CD14-positive monocyte (primary cell): ENCODE measurements around the gene TSHZ2. TPM values are rescaled to one million over a fixed set of nuclear protein-coding genes. Genes with fewer than 3 reads are reported as not detected.

ENCODE experiments used
- DNase-seq, 3 donors: peaks; one replicate each; pipeline ENCODE4 v3.0.0-alpha.2; 2011 to 2022
- H2AFZ ChIP-seq: 2 replicates; pipeline ENCODE4 v1.6.0; 2012; ENCODE audit warnings: mild to moderate bottlenecking, low read depth, low read length, inconsistent platforms; ENCODE audit not compliant: insufficient read depth, poor library complexity, severe bottlenecking
- H3K27ac ChIP-seq, 2 donors: 1 replicate in 1 of 2; 2 replicates in 1 of 2; pipeline ENCODE4 v1.5.1; 2012 to 2013; ENCODE audit warnings: low read length in 2 of 2, control low read depth in 1 of 2, inconsistent platforms in 1 of 2, low read depth in 1 of 2, mild to moderate bottlenecking in 1 of 2
- H3K27me3 ChIP-seq, 2 donors: one replicate each; pipeline versions ENCODE4 v1.6.0 to v1.6.1; 2011 to 2013; ENCODE audit warnings: low read length in 2 of 2; ENCODE audit not compliant: control insufficient read depth in 2 of 2, insufficient read depth in 2 of 2
- H3K36me3 ChIP-seq, 2 donors: replicated peaks in 1 of 2; 1 replicate in 1 of 2; 2 replicates in 1 of 2; pipeline versions ENCODE4 v1.5.1 to v1.6.1; 2012 to 2013; ENCODE audit warnings: low read length in 2 of 2, control low read depth in 1 of 2, inconsistent platforms in 1 of 2, mild to moderate bottlenecking in 1 of 2; ENCODE audit not compliant: insufficient read depth in 2 of 2, control insufficient read depth in 1 of 2
- H3K4me1 ChIP-seq, 2 donors: 1 replicate in 1 of 2; 2 replicates in 1 of 2; pipeline versions ENCODE4 v1.5.1 to v1.6.1; 2012 to 2013; ENCODE audit warnings: low read length in 2 of 2, control low read depth in 1 of 2, inconsistent platforms in 1 of 2, mild to moderate bottlenecking in 1 of 2, moderate library complexity in 1 of 2; ENCODE audit not compliant: insufficient read depth in 2 of 2, control insufficient read depth in 1 of 2
- H3K4me2 ChIP-seq: replicated peaks from 2 replicates; pipeline ENCODE3; 2012; ENCODE audit warnings: low read length, moderate library complexity, mild to moderate bottlenecking; ENCODE audit not compliant: poor library complexity, severe bottlenecking; ENCODE audit errors: extremely low read depth
- H3K4me3 ChIP-seq, 3 experiments: fragments of 200-600 bp in 1 of 3; sonication (generic) in 1 of 3; replicated peaks in 1 of 3; 1 replicate in 2 of 3; 2 replicates in 1 of 3; pipeline ENCODE4 v1.5.1; 2011 to 2013; ENCODE audit warnings: low read length in 3 of 3, mild to moderate bottlenecking in 3 of 3, control low read depth in 2 of 3, low read depth in 2 of 3, inconsistent platforms in 1 of 3, moderate library complexity in 1 of 3
- H3K79me2 ChIP-seq: 2 replicates; pipeline ENCODE4 v1.6.0; 2012; ENCODE audit warnings: mild to moderate bottlenecking, control low read depth, inconsistent platforms, low read length, moderate library complexity; ENCODE audit not compliant: insufficient read depth
- H3K9ac ChIP-seq: 2 replicates; pipeline ENCODE4 v1.6.0; 2017; ENCODE audit warnings: low read length, mild to moderate bottlenecking; ENCODE audit not compliant: insufficient read depth, poor library complexity, severe bottlenecking
- H3K9me3 ChIP-seq, 2 donors: replicated peaks in 1 of 2; 1 replicate in 1 of 2; 2 replicates in 1 of 2; pipeline versions ENCODE4 v1.5.1 to v1.6.1; 2012 to 2013; ENCODE audit warnings: low read length in 2 of 2, control low read depth in 1 of 2; ENCODE audit not compliant: control insufficient read depth in 1 of 2, insufficient read depth in 1 of 2
- H4K20me1 ChIP-seq: 2 replicates; pipeline ENCODE4 v1.6.0; 2012; ENCODE audit warnings: mild to moderate bottlenecking, low read length, control low read depth, moderate library complexity; ENCODE audit not compliant: insufficient read depth
- H3K27ac Mint-ChIP-seq, 7 donors: one replicate each; pipeline ENCODE4 v1.8.0; 2020; ENCODE audit warnings: mild to moderate bottlenecking in 7 of 7, mixed read lengths in 7 of 7, moderate library complexity in 6 of 7, inconsistent platforms in 2 of 7
- H3K27me3 Mint-ChIP-seq, 3 donors: one replicate each; pipeline ENCODE4 v1.8.0; 2021 to 2022; ENCODE audit warnings: low read depth in 3 of 3, mild to moderate bottlenecking in 3 of 3, mixed read lengths in 3 of 3, moderate library complexity in 3 of 3, inconsistent platforms in 1 of 3
- H3K36me3 Mint-ChIP-seq, 2 donors: one replicate each; pipeline ENCODE4 v1.8.0; 2020; ENCODE audit warnings: mixed read lengths in 2 of 2, inconsistent platforms in 1 of 2, mild to moderate bottlenecking in 1 of 2
- H3K4me1 Mint-ChIP-seq: one replicate; pipeline ENCODE4 v1.8.0; 2020; ENCODE audit warnings: mild to moderate bottlenecking, mixed read lengths
- H3K4me3 Mint-ChIP-seq, 2 donors: one replicate each; pipeline ENCODE4 v1.8.0; 2020; ENCODE audit warnings: mild to moderate bottlenecking in 2 of 2, mixed read lengths in 2 of 2, moderate library complexity in 1 of 2
- H3K9me3 Mint-ChIP-seq, 7 donors: one replicate each; pipeline ENCODE4 v1.8.0; 2020 to 2022; ENCODE audit warnings: mixed read lengths in 7 of 7, mild to moderate bottlenecking in 6 of 7, moderate library complexity in 6 of 7, inconsistent platforms in 2 of 7
- CTCF ChIP-seq: fragments of 200-600 bp; IDR thresholded peaks from one replicate; pipeline ENCODE4 v1.8.0; 2022; ENCODE audit warnings: antibody characterized with exemption, mild to moderate bottlenecking
- WGBS: methylation state at CpG from one replicate; pipeline ENCODE4 v1.1.5; 2013; ENCODE audit warnings: missing lambda C conversion rate; ENCODE audit not compliant: insufficient coverage; 5-methylcytosine and 5-hydroxymethylcytosine counted together
- intact Hi-C, 2 donors: fragments of 100-400 bp; cut with micrococcal nuclease; formaldehyde crosslinking; loops; one replicate each; pipeline versions ENCODE4 v1.15.0 to v1.15.1; 2023
- polyA plus RNA-seq, 3 donors: library from polyadenylated mRNA; depleted of rRNA in 1 of 3; unstranded in 2 of 3; stranded (reverse) in 1 of 3; fragments of 300-500 nt in 2 of 3; fragments of >200 nt in 1 of 3; fragmentation: Illumina TruSeq in 2 of 3; gene quantifications; 1 replicate in 2 of 3; 2 replicates in 1 of 3; pipeline ENCODE4 v1.2.3, GENCODE V29; 2012 to 2021

Gene TSHZ2
- polyA plus RNA-seq, 3 donors = not detected

- Histone ChIP-seq H4K20me1 (no peaks in the 10 kb centered on the region), H3K4me1 (no peaks in the 10 kb centered on the region), H3K27ac (no peak overlapping the region), H3K4me2 (no peak overlapping the region), H2AFZ (no peak overlapping the region), H3K4me3 (no peak overlapping the region), H3K27me3 (no peaks in the 10 kb centered on the region), H3K79me2 (no peaks in the 10 kb centered on the region), H3K9ac (no peak overlapping the region), H3K9me3 (no peaks in the 10 kb centered on the region), H3K36me3 (no peaks in the 10 kb centered on the region)
- WGBS = no CpG with 5 or more reads among the region's 3 CpGs
- DNase-seq = no peak
- Mint-ChIP-seq H3K36me3 (no peaks in the 10 kb centered on the region), H3K4me1 (no peaks in the 10 kb centered on the region), H3K27me3 (peaks cover 5 to 15% (median 7%) of the 10 kb centered on the region in 3 donors), H3K27ac (no peak overlapping the region), H3K9me3 (peaks cover 0 to 4% (median 0%) of the 10 kb centered on the region in 7 donors), H3K4me3 (no peak overlapping the region)
- TF ChIP-seq CTCF = no peak
- intact Hi-C loops = no loop called here
These were observed 520.1 kb downstream of the TSHZ2 start for GRCh38 chr20:53492212-53492611.

- no CpG with 5 or more reads among the region's 4 CpGs for WGBS
- no peak for DNase-seq
- Mint-ChIP-seq H3K4me3 (no peak overlapping the region), H3K4me1 (no peaks in the 10 kb centered on the region), H3K27ac (no peak overlapping the region), H3K36me3 (no peaks in the 10 kb centered on the region), H3K27me3 (peaks cover 5 to 11% (median 8%) of the 10 kb centered on the region in 3 donors), H3K9me3 (peaks cover 0 to 4% (median 0%) of the 10 kb centered on the region in 7 donors)
- no peaks in the 10 kb centered on the region for H3K36me3 ChIP-seq
- H3K4me1 ChIP-seq = no peaks in the 10 kb centered on the region
- intact Hi-C loops = no loop called here
- TF ChIP-seq CTCF = no peak
- no peaks in the 10 kb centered on the region for H3K79me2 ChIP-seq
- H3K9ac ChIP-seq = no peak overlapping the region
- no peaks in the 10 kb centered on the region for H3K27me3 ChIP-seq
- H3K4me3 ChIP-seq = no peak overlapping the region
- H3K27ac ChIP-seq = no peak overlapping the region
- H2AFZ ChIP-seq = no peak overlapping the region
- H3K9me3 ChIP-seq = no peaks in the 10 kb centered on the region
- no peak overlapping the region for H3K4me2 ChIP-seq
- no peaks in the 10 kb centered on the region for H4K20me1 ChIP-seq
These were observed 521.2 kb downstream of the TSHZ2 start for GRCh38 chr20:53493311-53493857.
